Suprapubic skin (tissue), 3 donors: ENCODE data around the gene TEX22.

Source experiments
- CTCF ChIP-seq, 2 donors: fragments of 200-600 bp in 1 of 2; fragments of 450-650 bp in 1 of 2; sonication (generic) in 1 of 2; IDR thresholded peaks; one replicate each; pipeline ENCODE4 v1.5.1; 2016 to 2019; ENCODE audit warnings: antibody characterized with exemption in 2 of 2, mild to moderate bottlenecking in 1 of 2, moderate library complexity in 1 of 2
- EP300 ChIP-seq: sonication (generic); formaldehyde crosslinking; IDR thresholded peaks from one replicate; pipeline ENCODE4 v1.6.1; 2017; ENCODE audit warnings: antibody characterized with exemption

- no peak for TF ChIP-seq CTCF (IDR thresholded peaks at IDR 0.05)
- TF ChIP-seq EP300: no peak
Measured at GRCh38 chr14:105440992-105441391, 42.7 kb downstream of the TEX22 start.
